ENCODE data around the gene HLA-DPB1.
A peak's percentile ranks its signal among the peaks of the same experiment; 100 is the strongest.

The HLA-DPB1 gene

DNA sequence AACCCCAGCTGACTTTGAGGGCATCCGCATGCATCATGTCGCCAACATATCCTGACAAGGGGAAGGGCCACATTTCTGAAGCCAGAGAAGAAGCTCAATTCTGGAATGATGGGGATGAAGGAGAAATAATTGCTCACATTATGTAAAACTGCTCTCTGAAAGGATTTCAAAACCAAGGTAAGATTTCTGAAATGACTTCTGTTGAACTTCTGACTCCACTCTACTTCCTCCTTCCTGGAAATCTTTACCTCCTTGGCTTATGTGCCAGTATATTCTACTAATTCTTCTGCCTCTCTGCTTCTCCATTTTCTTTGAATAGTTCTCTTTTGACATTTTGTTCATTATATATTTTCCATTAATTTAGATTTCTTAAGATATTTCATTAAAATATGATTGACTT lies 31.9 kb downstream of the HLA-DPB1 start:
- H3K9ac ChIP-seq (ENCODE audit: low read depth, low read length) = no peak overlapping the region
- no peaks in the 10 kb centered on the region for H3K4me1 ChIP-seq (ENCODE audit: insufficient read depth, low read length)
- H3K27me3 ChIP-seq (ENCODE audit: insufficient read depth, low read length) = peaks cover 27% of the 10 kb centered on the region; the same call in 1 of the 2 replicates
- peaks cover 2% of the 10 kb centered on the region; the same call in 1 of the 2 replicates for H3K9me3 ChIP-seq (ENCODE audit: insufficient read depth, low read depth, low read length)
- no peak overlapping the region for H3K27ac ChIP-seq (ENCODE audit: low read length)
- H3K36me3 ChIP-seq (ENCODE audit: insufficient read depth, low read depth, low read length) = no peaks in the 10 kb centered on the region
- H3K4me3 ChIP-seq (ENCODE audit: low read length) = no peak overlapping the region

DNA sequence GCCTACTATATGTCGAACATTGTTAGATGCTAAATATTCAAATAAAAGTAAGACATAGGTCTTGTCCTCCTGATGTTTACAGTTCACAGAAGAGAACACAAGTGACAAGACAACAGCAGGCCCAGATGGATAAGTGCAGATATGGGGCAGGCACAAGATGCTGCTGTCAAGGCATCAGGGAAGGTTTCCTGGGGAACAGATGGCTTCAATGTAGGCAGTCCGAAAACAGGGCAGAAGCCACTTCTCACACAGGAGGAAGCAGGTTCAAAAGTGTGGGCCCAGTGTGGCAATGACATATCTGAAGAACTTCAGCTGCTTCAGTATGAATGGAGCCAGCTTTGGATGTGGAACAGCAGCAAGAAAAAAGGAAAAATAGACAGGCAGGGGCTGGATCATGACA lies 32.5 kb downstream of the HLA-DPB1 start:
- Histone ChIP-seq H3K36me3 (ENCODE audit: insufficient read depth, low read depth, low read length) (no peaks in the 10 kb centered on the region), H3K4me3 (ENCODE audit: low read length) (no peak overlapping the region), H3K4me1 (ENCODE audit: insufficient read depth, low read length) (no peaks in the 10 kb centered on the region), H3K9me3 (ENCODE audit: insufficient read depth, low read depth, low read length) (peaks cover 2% of the 10 kb centered on the region; the same call in 1 of the 2 replicates), H3K27me3 (ENCODE audit: insufficient read depth, low read length) (peaks cover 27% of the 10 kb centered on the region; the same call in 1 of the 2 replicates), H3K27ac (ENCODE audit: low read length) (no peak overlapping the region), H3K9ac (ENCODE audit: low read depth, low read length) (no peak overlapping the region)

DNA sequence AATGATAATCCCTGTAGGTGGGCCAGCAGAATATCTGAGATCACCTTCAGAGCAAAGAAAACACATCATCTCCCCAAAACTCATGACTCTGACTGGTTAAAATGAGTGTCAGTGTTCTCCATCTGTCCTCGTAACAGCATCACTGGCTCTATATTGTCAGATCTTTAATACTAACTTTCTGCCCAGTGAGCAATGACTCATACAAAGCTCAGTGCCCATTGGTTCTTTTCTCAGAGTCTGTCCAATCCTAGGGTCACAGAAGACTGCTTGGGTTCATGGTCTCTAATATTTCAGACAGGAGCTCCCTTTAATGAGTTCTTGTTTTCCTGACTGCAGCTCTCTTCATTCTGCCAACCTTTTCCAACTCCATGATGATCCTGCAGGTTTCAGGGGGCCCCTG lies 36.4 kb downstream of the HLA-DPB1 start:
- Histone ChIP-seq H3K36me3 (ENCODE audit: insufficient read depth, low read depth, low read length) (no peaks in the 10 kb centered on the region), H3K27me3 (ENCODE audit: insufficient read depth, low read length) (peaks cover 30% of the 10 kb centered on the region), H3K4me1 (ENCODE audit: insufficient read depth, low read length) (no peaks in the 10 kb centered on the region), H3K9me3 (ENCODE audit: insufficient read depth, low read depth, low read length) (no peaks in the 10 kb centered on the region), H3K9ac (ENCODE audit: low read depth, low read length) (no peak overlapping the region), H3K27ac (ENCODE audit: low read length) (no peak overlapping the region), H3K4me3 (ENCODE audit: low read length) (no peak overlapping the region)

DNA sequence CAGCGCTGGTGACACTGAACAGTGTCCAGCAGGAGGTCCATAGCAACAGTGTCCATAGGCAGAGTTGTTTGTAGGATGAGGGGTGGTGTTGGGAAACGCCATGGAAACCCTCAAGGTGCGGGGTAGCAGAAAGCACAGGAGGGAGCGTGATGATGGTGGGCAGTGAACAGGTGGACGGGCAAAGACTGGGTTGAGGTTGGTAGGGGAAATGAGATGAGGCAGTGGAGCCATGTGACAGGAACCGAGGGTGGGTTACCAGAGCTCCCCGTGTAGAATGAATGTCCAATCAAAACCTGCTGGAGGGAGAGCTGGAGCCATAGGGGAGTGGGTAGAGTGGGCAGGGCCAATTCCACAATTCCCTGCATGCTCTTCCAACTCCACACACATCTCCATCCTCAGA lies 38.0 kb downstream of the HLA-DPB1 start:
- Histone ChIP-seq H3K36me3 (ENCODE audit: insufficient read depth, low read depth, low read length) (no peaks in the 10 kb centered on the region), H3K27me3 (ENCODE audit: insufficient read depth, low read length) (peaks cover 24% of the 10 kb centered on the region), H3K9me3 (ENCODE audit: insufficient read depth, low read depth, low read length) (no peaks in the 10 kb centered on the region), H3K27ac (ENCODE audit: low read length) (no peak overlapping the region), H3K9ac (ENCODE audit: low read depth, low read length) (no peak overlapping the region), H3K4me1 (ENCODE audit: insufficient read depth, low read length) (no peaks in the 10 kb centered on the region), H3K4me3 (ENCODE audit: low read length) (no peak overlapping the region)

DNA sequence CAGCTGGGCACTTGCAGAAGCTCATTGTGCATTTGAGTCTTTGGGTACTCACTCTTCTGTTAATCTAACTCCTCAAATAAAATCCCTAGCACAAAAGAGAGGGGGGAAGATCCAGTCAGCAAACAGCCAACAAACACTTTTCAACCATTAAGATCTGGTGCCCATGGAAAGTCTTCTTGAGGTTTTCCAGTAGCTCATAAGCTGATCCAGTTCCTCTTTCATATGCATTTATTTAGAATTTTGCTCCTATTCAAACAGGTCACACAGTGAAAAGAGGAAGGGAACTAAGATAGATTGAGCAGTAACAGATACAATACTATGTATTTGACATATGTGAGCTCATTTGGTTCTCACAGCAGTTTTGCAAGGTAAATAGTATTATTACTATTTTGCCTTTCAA lies 38.6 kb downstream of the HLA-DPB1 start:
- H3K9me3 ChIP-seq (ENCODE audit: insufficient read depth, low read depth, low read length) = no peaks in the 10 kb centered on the region
- peaks cover 21% of the 10 kb centered on the region for H3K27me3 ChIP-seq (ENCODE audit: insufficient read depth, low read length)
- no peak overlapping the region for H3K27ac ChIP-seq (ENCODE audit: low read length)
- H3K9ac ChIP-seq (ENCODE audit: low read depth, low read length) = no peak overlapping the region
- no peak overlapping the region for H3K4me3 ChIP-seq (ENCODE audit: low read length)
- H3K36me3 ChIP-seq (ENCODE audit: insufficient read depth, low read depth, low read length) = peaks cover 4% of the 10 kb centered on the region; the same call in 1 of the 2 replicates
- H3K4me1 ChIP-seq (ENCODE audit: insufficient read depth, low read length) = peaks cover 6% of the 10 kb centered on the region

DNA sequence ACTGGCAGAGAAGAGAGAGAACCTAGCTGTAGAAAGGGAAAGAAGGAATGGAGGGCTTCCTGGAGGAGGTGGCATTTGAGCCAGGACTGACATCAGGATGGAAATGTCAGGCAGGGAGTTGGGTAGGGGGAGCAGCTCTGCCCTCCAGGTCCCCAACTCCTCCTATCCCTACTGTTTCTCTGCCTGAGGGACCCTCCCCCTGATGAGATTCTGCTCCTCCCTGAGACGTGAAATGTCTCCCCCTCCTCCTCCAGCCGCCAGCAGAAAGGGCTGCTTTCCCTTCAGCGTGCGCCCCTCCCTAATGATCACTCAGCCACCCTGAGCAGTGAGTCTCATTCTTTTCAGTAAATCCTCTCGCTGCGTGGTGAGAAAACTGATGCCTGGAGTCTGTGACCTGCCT lies 40.6 kb downstream of the HLA-DPB1 start:
- Histone ChIP-seq H3K27ac (ENCODE audit: low read length) (peak overlapping the region; percentile 96), H3K27me3 (ENCODE audit: insufficient read depth, low read length) (peaks cover 12% of the 10 kb centered on the region), H3K36me3 (ENCODE audit: insufficient read depth, low read depth, low read length) (peaks cover 4% of the 10 kb centered on the region; the same call in 1 of the 2 replicates), H3K4me3 (ENCODE audit: low read length) (peak overlapping the region; percentile 97), H3K9ac (ENCODE audit: low read depth, low read length) (peak overlapping the region; percentile 99; the same call in 1 of the 2 replicates), H3K9me3 (ENCODE audit: insufficient read depth, low read depth, low read length) (no peaks in the 10 kb centered on the region), H3K4me1 (ENCODE audit: insufficient read depth, low read length) (peaks cover 20% of the 10 kb centered on the region)

DNA sequence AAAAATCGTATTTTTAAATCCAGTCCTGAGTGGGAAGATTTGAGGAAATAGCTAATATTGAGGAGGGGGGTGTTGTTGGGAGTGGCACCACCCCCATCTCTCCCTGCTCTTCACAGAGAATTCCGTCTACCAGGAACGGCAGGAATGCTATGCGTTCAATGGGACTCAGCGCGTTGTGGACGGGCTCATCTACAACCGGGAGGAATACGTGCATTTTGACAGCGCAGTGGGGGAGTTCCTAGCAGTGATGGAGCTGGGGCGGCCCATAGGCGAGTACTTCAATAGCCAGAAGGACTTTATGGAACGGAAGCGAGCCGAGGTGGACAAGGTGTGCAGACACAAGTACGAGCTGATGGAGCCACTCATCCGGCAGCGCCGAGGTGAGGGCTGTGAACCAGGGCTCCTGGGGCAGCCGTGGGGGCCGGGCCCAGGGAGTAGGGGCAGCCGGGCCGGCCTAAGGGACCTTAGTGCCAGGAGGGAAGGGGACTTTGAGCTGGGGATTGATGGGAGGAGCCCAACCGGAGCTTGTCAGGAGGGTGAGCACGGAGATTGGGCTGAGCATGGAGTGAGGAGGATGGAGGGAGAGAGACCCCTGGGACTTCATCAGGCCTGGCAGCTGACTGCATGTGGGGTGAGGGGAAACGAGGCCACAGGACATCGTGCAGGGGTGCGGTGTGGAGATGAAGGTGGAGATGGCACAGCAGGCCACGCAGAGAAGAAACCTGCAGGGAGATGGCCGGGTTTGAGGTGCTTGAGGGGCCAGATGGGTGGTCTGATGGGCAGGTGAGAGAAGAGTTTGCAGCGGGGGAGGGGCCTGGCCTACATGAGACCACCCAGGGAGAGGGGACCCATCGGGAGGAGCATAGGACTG lies 41.3 kb downstream of the HLA-DPB1 start:
- Histone ChIP-seq H3K9ac (ENCODE audit: low read depth, low read length) (peak overlapping the region; percentile 99), H3K27ac (ENCODE audit: low read length) (peak overlapping the region; percentile 96), H3K27me3 (ENCODE audit: insufficient read depth, low read length) (peaks cover 12% of the 10 kb centered on the region), H3K36me3 (ENCODE audit: insufficient read depth, low read depth, low read length) (peaks cover 4% of the 10 kb centered on the region; the same call in 1 of the 2 replicates), H3K4me1 (ENCODE audit: insufficient read depth, low read length) (peaks cover 20% of the 10 kb centered on the region), H3K9me3 (ENCODE audit: insufficient read depth, low read depth, low read length) (no peaks in the 10 kb centered on the region), H3K4me3 (ENCODE audit: low read length) (peak overlapping the region; percentile 97)

DNA sequence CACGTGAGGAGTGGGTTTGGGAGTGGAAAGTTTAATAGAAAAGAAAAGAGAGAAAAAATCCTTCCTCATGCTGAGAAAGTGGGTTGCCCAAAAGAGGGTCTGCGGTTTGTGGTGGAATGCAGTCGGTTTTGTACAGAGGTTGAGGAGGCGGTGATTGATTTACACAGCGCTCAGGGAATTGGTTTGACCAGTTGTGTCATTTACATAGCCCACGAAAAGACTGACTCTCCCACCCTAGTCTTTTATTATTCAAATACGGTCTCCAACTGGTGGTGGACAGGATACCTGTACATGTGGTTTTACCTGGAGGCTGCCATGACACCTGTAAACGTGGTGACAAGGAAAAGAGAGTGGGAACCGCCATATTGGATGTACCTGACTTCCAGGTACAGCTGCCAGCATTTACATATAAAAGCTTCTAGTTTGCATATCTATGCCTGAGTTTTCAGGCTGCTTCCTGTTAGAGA lies 42.1 kb downstream of the HLA-DPB1 start:
- peaks cover 12% of the 10 kb centered on the region for H3K27me3 ChIP-seq (ENCODE audit: insufficient read depth, low read length)

DNA sequence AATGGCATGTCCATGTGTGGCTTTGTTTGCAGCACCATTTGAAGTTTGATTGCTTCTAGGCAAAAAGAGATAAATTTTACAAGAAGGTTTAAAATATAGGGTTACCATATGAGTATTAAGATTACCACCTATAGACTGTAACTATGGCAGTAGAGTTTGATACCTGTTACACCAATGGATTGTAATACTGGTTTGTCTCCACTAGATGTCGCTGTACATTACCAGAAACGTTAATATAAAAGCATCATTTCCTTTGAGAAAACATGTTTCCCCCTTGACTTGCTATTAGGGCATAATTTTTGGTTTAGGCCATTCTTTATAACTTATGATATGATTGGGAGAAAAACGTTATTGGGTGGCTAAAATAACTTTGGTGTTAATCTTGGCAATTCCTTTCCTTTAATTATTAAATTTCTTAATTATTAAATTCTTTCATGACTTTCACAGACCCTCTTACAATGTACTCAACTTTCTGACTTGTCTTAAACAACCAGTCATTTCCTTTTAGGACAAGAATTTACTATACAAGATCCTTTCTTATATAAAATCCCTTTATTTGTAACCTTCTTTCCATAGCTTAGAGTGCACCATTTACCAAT lies 42.8 kb downstream of the HLA-DPB1 start:
- Histone ChIP-seq H3K4me1 (ENCODE audit: insufficient read depth, low read length) (peaks cover 20% of the 10 kb centered on the region), H3K9me3 (ENCODE audit: insufficient read depth, low read depth, low read length) (peaks cover 13% of the 10 kb centered on the region; the same call in 1 of the 2 replicates), H3K36me3 (ENCODE audit: insufficient read depth, low read depth, low read length) (peaks cover 19% of the 10 kb centered on the region; the same call in 1 of the 2 replicates), H3K27ac (ENCODE audit: low read length) (peak overlapping the region; percentile 58), H3K27me3 (ENCODE audit: insufficient read depth, low read length) (peaks cover 12% of the 10 kb centered on the region), H3K9ac (ENCODE audit: low read depth, low read length) (peak overlapping the region; percentile 99; the same call in 1 of the 2 replicates), H3K4me3 (ENCODE audit: low read length) (peak overlapping the region; percentile 97)

More for the DNA sequence above, 42.1 kb downstream of the HLA-DPB1 start:
- H3K9me3 ChIP-seq (ENCODE audit: insufficient read depth, low read depth, low read length) = peaks cover 5% of the 10 kb centered on the region; the same call in 1 of the 2 replicates
- H3K36me3 ChIP-seq (ENCODE audit: insufficient read depth, low read depth, low read length) = peaks cover 11% of the 10 kb centered on the region; the same call in 1 of the 2 replicates
- H3K4me1 ChIP-seq (ENCODE audit: insufficient read depth, low read length) = peaks cover 20% of the 10 kb centered on the region
- H3K27ac ChIP-seq (ENCODE audit: low read length) = peak overlapping the region; percentile 96
- peak overlapping the region; percentile 99 for H3K9ac ChIP-seq (ENCODE audit: low read depth, low read length)
- H3K4me3 ChIP-seq (ENCODE audit: low read length) = peak overlapping the region; percentile 97

DNA sequence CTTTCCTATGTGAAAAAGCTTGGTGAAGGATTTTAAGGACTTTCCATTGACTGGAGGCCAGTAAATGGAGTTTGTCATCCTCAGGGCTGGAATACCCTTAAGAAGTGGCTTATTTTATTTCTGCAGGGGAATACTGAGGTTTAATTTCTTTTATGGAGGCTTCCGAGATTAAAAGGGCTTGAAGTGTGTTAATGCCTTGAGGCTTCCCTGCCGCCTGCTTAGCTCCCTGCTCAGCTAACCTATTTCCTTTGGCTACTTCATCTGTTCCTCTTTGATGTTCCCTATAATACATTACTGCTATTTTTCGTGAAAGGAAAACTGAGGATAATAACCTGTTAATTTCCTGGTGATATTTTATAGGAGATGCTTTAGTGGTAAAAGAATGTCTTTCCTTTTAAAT lies 44.2 kb downstream of the HLA-DPB1 start:
- peak overlapping the region; percentile 99; the same call in 1 of the 2 replicates for H3K9ac ChIP-seq (ENCODE audit: low read depth, low read length)

DNA sequence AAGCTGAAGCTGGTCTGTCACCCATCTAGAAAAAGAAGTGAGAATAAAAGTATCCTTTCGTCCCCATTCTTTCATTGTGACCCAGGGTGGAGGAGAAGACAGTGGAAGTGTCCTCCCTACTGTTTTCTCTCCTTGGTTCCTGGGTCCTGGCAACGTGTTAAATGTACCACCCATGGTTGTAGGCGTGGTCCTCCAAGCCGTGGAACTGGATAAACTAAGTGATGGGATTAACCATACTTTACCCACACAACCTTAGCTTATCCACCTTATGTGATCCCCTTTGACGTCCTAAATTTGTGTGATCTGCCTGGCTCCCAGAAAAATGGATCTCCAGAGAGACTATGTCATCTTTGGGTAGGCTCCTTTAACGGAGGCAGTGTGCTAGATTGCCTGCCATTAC lies 47.4 kb downstream of the HLA-DPB1 start:
- Histone ChIP-seq H3K27me3 (ENCODE audit: insufficient read depth, low read length) (no peaks in the 10 kb centered on the region), H3K9ac (ENCODE audit: low read depth, low read length) (peak overlapping the region; percentile 46; the same call in 1 of the 2 replicates), H3K36me3 (ENCODE audit: insufficient read depth, low read depth, low read length) (peaks cover 34% of the 10 kb centered on the region; the same call in 1 of the 2 replicates), H3K27ac (ENCODE audit: low read length) (no peak overlapping the region), H3K9me3 (ENCODE audit: insufficient read depth, low read depth, low read length) (peaks cover 22% of the 10 kb centered on the region; the same call in 1 of the 2 replicates), H3K4me1 (ENCODE audit: insufficient read depth, low read length) (peaks cover 31% of the 10 kb centered on the region), H3K4me3 (ENCODE audit: low read length) (peak overlapping the region; percentile 63)

More for the DNA sequence above, 44.2 kb downstream of the HLA-DPB1 start:
- peaks cover 22% of the 10 kb centered on the region; the same call in 1 of the 2 replicates for H3K9me3 ChIP-seq (ENCODE audit: insufficient read depth, low read depth, low read length)
- peaks cover 12% of the 10 kb centered on the region; the same call in 1 of the 2 replicates for H3K27me3 ChIP-seq (ENCODE audit: insufficient read depth, low read length)
- H3K4me3 ChIP-seq (ENCODE audit: low read length) = peak overlapping the region; percentile 97; the same call in 1 of the 2 replicates
- no peak overlapping the region for H3K27ac ChIP-seq (ENCODE audit: low read length)
- peaks cover 24% of the 10 kb centered on the region for H3K4me1 ChIP-seq (ENCODE audit: insufficient read depth, low read length)
- peaks cover 26% of the 10 kb centered on the region; the same call in 1 of the 2 replicates for H3K36me3 ChIP-seq (ENCODE audit: insufficient read depth, low read depth, low read length)
